ENCODE measurements around the gene NAV3.

GRCh38 chr12:78018939-78019338 lies 188.2 kb downstream of the NAV3 start:
- TF ChIP-seq CTCF (IDR thresholded peaks at IDR 0.05) (no peak), MAX (IDR thresholded peaks at IDR 0.05; ENCODE audit: low read depth) (no peak), EP300 (IDR thresholded peaks at IDR 0.05; ENCODE audit: borderline replicate concordance in 1 of 2, low read depth in 1 of 2, low read length in 1 of 2) (no peak), TEAD4 (IDR thresholded peaks at IDR 0.05; ENCODE audit: borderline replicate concordance, insufficient read depth) (no peak), NFIC (IDR thresholded peaks at IDR 0.05; ENCODE audit: borderline replicate concordance) (no peak), CHD2 (IDR thresholded peaks at IDR 0.05; ENCODE audit: low read length, partially characterized antibody) (no peak), SMC3 (IDR thresholded peaks at IDR 0.05; ENCODE audit: low read depth, low read length) (no peak), TAF1 (IDR thresholded peaks at IDR 0.05; ENCODE audit: borderline replicate concordance, low read depth, low read length) (no peak), SIN3A (IDR thresholded peaks at IDR 0.05; ENCODE audit: borderline replicate concordance, low read depth, low read length) (no peak), PBX3 (IDR thresholded peaks at IDR 0.05) (no peak)
- TF ChIP-seq, protein P1, sequence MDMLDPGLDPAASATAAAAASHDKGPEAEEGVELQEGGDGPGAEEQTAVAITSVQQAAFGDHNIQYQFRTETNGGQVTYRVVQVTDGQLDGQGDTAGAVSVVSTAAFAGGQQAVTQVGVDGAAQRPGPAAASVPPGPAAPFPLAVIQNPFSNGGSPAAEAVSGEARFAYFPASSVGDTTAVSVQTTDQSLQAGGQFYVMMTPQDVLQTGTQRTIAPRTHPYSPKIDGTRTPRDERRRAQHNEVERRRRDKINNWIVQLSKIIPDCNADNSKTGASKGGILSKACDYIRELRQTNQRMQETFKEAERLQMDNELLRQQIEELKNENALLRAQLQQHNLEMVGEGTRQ (IDR thresholded peaks at IDR 0.05; ENCODE audit: borderline replicate concordance, low read depth, low read length), result no peak
- TF ChIP-seq, protein P2, sequence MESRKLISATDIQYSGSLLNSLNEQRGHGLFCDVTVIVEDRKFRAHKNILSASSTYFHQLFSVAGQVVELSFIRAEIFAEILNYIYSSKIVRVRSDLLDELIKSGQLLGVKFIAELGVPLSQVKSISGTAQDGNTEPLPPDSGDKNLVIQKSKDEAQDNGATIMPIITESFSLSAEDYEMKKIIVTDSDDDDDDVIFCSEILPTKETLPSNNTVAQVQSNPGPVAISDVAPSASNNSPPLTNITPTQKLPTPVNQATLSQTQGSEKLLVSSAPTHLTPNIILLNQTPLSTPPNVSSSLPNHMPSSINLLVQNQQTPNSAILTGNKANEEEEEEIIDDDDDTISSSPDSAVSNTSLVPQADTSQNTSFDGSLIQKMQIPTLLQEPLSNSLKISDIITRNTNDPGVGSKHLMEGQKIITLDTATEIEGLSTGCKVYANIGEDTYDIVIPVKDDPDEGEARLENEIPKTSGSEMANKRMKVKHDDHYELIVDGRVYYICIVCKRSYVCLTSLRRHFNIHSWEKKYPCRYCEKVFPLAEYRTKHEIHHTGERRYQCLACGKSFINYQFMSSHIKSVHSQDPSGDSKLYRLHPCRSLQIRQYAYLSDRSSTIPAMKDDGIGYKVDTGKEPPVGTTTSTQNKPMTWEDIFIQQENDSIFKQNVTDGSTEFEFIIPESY (IDR thresholded peaks at IDR 0.05; ENCODE audit: borderline replicate concordance, low read depth), result no peak
